Hematopoietic multipotent progenitor cell treated with erythropoietin and hydrocortisone succinate and interleukin-3 and kit ligand, for 15 days (in vitro differentiated cells): ENCODE measurements around the gene PALD1.
"Not testable (repeated sequence)": the region's sequence is repeated elsewhere in the genome, so short reads cannot be mapped to it uniquely, and the experiment has no call there.

Experiments used
- DNase-seq: peaks from one replicate; pipeline ENCODE4 v3.0.0-alpha.2; 2015; ENCODE audit warnings: low spot score

PALD1 gene

GRCh38 chr10:70575486-70575873 is 96.9 kb downstream of the PALD1 start:
- DNase-seq = no peak

DNA sequence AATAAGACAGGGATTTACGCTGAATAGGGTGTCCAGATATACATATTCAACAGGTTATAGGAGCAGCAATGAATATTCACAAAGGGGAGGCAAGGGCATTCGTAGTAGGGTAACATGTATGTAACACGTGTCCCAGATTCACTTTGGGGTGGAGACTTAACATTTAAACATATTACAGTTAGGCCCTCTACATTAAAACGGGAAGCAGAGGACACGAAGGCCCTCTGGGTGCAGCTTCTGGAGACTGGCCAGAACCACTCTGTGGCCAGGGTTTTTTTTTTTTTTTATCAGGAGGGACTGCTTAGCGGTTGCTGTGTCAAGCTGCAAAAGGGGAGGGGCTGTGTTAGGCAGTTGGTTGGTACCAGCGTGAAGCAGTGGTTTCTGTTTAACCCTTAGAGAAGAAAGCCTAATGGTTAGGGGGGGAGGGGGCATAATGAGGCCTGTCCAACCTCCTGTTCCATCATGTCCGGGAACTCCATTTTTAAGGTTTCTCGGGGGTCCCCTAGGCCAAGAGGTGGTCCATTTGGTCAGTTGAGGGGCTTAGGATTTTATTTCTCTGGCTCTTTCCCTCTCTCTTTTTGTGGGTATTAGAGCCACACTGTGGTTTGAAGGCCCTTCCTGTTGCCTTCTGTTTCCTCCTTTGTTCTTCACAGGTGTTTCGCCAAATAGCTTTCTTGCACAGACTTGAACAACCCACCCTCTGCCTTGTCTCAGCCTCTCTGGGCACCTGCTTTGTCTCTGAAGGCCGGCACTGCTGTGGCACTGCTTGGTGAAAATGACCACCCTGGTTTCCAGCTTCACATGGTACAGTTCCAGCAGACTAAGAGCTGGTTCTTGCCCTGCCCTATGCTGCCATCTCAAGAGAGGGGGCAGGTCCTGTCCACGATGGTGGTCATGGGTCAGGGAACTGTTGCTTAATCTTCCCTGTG is 97.6 kb downstream of the PALD1 start:
- peak; percentile 58 for DNase-seq

GRCh38 chr10:70576803-70577517 is 98.4 kb downstream of the PALD1 start:
- DNase-seq = no peak

- DNase-seq = no peak
Observed at GRCh38 chr10:70578371-70578947, 99.9 kb downstream of the PALD1 start.

- DNase-seq = no peak
Observed at GRCh38 chr10:70579234-70580002, 100.9 kb downstream of the PALD1 start.

DNA sequence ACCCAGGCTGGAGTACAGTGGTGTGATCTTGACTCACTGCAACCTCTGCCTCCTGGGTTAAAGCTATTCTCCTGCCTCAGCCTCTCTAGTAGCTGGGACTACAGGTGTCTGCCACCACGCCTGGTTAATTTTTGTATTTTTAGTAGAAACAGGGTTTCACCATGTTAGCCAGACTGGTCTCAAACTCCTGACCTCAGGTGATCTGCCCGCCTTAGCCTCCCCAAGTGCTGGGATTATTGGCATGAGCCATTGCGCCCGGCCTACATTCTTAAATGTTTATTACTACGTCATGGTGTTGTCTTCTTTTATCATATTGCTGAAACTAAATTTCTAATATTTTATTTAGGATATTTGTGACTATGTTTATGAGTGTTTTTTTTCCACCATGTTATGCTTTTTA is 102.6 kb downstream of the PALD1 start:
- DNase-seq = not testable (repeated sequence)

DNA sequence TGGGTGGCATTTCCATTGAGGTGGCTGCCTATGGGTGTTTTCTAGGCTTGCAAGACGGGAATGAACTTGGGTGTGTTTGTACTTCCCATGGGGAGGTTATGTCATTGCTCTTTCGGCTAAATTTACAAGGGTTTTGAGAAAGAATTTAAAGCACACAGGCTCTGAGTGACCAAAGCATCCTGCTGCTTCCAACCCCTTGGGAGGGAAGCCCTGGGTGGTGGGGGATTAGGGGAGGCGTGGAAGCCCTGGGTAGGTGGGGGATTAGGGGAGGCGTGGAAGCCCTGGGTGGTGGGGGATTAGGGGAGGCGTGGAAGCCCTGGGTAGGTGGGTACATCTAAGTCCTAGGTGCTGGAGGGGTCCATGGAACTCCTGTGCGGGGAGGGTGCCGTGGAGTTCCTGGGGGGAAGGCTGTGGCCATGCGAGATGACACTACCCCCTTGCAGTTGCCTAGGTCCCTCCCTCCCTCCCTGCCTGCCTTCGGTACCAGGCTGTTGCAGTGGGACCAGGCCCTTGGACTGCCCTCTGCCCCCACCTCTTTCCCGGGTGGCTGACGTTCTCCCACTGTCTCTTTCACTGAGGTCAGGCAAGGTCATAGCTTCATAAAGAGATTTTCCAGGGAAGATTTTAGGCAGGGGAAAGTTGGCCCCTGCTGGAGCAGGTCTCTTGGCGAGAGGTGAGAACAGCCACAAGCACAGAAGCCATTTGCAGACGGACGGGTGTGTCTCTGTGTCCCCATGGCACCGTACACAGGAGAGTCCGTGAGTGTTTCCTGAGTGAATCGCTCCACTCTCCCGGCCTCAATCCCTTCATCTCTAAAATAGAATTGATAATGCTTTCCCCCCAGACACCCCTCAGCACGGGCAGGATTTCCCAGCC is 104.5 kb downstream of the PALD1 start:
- no peak for DNase-seq

DNA sequence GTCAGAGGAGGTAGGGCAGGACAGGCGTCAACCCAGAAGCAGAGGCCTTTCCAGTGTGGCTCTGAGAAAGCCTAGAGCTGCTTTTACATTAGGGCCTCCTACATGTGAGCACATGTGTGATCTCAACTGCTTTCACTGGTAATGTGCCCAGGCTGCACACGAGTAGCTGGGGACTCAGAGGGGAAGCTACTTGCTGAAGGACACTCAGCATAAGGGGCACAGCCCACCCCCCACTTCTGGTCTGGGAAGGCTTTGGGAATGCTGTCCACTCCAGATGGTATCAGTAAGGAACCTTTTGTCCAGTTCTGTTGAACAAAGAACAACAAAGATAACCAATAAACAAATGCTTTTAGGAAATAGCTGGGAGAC is 105.1 kb downstream of the PALD1 start:
- DNase-seq = no peak

DNA sequence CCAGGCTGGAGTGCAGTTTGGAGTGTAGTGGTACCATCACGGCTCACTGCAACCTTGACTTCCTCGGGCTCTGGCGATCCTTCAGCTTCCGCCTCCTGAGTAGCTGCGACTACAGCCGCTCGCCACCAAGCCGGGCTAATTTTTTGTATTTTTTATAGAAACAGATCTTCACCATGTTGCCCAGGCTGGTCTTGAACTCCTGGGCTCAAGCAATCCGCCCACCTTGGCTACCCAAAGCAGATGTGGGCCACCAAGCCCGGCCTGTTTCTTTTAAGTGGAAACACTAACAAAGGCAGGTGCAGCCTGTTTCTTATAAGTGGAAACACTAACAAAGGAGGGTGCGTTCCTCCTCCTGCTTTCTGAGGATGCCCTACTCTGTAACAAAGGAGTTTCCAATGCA is 105.8 kb downstream of the PALD1 start:
- no peak for DNase-seq

GRCh38 chr10:70584909-70585544 is 106.5 kb downstream of the PALD1 start:
- DNase-seq = no peak

DNA sequence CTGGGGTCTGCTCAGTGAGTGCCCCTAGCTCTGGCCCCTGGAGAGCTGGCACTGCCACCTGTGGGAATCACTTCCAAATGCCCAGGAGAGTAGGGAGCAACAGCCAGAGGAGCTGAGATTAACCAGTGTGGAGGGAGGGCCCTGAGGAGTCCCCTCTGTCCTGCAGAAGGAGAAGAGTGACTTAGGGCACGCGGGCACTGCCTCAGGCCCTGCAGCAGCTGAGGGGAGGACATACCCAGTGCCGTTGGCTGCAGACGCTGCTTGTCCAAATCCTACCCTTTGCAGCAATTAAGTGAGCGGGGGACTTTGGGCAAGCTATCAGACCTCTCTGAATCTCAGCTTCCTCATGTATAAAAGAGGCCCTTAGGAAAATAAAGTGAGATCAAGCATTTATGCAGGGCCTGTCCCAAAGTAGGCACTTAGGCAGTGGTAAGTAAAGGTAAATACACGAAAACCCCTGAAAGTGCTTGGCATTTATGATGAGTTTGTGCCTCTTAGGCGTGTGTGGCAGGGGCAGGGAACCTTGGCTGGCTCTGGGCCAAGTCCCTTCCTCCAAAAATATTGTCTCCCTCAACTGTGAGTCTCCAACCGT is 107.1 kb downstream of the PALD1 start:
- DNase-seq = no peak

DNA sequence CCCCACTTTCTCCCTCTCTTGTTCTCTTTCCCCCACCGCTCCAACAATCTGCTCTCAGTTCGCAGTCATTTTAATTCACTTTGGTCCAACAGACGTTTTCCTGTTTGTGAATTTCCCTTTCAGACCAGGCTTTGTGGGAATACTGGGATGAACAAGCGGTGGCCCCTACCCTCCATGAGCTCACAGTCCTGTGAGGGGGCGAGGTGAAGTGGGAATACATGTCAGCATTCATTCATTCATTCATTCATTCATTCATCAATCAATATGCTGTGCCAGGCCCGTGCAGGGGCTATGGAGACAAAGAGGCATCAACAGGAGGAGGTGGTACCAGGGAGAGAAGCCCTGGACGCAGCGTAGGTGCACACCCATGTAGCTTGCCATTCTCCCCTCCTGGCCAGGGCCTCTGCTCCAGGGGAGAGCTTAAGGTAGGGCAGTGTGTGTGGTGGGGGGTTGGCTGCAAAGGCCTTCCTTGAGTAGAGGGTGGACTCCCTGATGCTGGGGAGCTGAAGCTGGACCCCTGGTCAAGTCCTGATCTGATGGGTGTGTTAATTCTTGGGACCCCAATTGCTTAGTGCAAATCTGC is 107.9 kb downstream of the PALD1 start:
- no peak for DNase-seq

DNA sequence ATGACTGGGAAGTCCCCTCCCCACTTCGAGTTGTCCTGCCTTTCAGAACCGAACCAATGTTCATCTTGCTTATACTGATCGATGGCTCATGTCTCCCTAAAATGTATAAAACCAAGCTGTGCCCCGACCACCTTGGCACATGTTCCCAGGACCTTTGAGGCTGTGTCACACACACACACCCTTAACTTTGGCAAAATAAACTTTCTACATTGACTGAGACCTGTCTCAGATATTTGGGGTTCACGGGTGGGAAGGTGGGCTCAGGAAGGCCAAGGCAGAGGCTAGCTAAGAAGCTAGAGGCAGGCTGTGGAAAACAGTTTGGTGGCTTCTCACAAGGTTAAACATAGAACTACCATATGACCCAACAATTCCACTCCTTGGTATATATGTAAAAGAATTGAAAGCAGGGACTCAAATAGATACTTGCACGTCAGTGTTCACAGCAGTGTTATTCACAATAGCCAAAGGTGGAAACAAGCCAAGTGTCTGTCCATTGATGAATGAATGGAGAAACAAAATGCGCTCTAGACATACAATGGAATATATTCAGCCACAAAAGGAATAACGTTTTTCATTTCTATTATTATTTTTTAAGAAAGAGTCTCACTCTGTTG is 108.6 kb downstream of the PALD1 start:
- DNase-seq = no peak

GRCh38 chr10:70588255-70588654 is 109.7 kb downstream of the PALD1 start:
- no peak for DNase-seq

DNA sequence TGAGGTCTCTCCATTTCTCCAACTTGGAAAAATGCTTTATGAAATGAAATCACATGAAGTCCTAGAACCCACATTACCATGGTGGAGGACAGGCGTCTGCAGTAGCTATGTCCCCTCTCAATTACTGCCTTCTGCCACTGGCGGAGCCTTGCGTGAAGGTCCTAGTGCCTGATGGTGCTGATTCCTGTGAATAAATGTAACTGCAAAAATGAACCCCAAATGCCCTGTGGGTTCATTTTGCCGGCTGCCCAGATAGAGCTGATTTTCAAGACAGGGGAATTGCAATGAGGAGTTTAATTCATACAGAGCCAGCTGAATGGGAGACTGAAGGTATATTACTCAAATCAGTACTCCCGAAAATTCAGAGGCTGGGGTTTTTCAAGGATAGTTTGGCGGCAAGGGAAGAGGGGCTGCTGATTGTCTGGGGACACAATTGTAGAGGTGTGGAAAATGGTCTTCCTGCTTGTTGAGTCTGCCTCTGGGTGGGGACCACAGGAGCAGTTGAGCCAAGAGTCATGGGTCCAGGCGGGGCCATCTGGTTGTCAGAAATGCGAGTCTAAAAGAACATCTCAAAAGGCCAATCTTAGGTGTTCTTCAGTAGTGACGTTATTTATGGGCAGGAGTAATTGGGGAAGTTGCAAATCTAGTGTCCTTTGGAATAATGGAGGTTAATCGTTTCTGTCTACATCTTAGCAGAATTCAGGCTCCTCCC is 110.4 kb downstream of the PALD1 start:
- no peak for DNase-seq

- DNase-seq = no peak
Observed at GRCh38 chr10:70589762-70590654, 111.4 kb downstream of the PALD1 start.

DNA sequence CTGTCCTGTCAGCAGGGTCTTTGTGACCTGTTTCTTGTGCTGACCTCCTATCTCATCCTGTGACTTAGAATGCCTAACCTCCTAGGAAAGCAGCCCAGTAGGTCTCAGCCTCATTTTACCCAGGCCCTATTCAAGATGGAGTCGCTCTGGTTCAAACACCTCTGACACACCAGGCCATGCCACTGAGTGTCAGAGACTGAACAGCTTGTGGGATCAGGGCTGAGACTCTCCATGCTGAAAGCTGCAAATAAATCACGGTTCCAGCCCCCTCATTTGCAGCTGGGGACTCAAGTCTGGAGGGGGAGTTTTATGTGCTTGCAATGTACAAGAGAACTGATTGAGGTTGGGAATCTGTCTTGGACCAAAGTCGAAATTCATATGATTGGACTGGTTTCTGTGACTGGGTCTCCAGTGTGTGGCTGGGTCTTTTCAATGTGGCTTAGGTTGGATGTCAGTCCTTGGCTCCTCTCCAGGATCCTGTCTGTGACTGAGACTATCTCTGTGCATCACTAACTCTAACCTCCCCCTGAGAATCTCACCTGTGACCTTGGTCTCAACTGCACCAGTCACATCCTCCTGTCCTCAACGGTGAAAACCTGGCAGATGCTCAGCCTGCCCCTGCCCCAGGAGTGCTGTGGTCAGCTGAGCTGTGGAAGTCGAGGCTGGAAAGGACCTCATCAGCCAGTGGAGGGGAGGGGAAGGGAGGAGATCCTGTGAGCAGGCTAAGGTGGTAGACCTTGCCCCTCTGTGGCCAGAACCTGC is 112.3 kb downstream of the PALD1 start:
- DNase-seq = no peak
